Fibroblast of lung (primary cell): Measurements from ENCODE around the gene TMEM72.

Source experiments
- EZH2 ChIP-seq: IDR thresholded peaks from 2 replicates; pipeline ENCODE4 v1.5.1; 2012; ENCODE audit warnings: low read length, control low read depth, mild to moderate bottlenecking; ENCODE audit errors: missing control alignments
- TF ChIP-seq, protein P1 (sequence below), 2 donors: IDR thresholded peaks in 1 of 2; conservative IDR thresholded peaks in 1 of 2; 1 replicate in 1 of 2; 2 replicates in 1 of 2; pipeline ENCODE4 v1.5.1; 2011 to 2012; ENCODE audit warnings: low read length in 2 of 2, control low read depth in 1 of 2, inconsistent platforms in 1 of 2, low read depth in 1 of 2, mild to moderate bottlenecking in 1 of 2

DNA sequence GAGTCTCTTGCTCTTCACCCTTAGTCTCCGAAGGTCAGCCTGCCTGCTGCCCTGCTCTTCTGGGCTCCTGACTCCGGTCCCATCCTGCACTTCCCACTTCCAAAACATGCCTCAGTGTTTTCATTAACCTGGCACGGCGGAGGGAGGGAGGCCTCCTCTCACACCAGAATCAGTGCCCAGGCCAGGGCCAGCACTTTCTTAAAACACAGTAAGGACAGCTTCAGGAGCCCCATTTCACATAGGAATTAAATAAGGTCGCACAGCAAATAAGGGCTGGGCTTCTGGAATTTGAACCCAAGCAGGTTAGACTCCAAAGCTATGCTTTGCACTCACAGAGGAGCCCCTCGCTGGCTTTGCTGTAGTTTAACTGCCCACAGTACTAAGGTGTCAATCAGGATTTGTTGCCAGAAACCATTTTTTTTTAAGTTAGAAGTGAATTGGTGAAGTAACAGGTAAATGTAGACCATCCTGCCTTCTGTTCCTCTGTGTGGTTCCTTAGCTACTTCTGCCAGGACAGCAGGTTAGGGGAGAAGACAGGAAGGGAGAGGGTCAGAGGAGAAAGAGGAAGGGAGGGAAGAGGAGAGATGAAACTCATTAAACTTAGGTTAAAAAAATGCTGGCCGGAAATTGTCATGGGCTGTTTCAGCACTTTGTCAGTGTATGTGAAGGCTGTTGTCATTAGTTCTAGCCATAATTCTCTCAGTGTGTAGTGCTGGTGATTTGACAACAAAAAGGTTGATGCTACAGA lies 49.5 kb downstream of the TMEM72 start:
- TF ChIP-seq, protein P1, sequence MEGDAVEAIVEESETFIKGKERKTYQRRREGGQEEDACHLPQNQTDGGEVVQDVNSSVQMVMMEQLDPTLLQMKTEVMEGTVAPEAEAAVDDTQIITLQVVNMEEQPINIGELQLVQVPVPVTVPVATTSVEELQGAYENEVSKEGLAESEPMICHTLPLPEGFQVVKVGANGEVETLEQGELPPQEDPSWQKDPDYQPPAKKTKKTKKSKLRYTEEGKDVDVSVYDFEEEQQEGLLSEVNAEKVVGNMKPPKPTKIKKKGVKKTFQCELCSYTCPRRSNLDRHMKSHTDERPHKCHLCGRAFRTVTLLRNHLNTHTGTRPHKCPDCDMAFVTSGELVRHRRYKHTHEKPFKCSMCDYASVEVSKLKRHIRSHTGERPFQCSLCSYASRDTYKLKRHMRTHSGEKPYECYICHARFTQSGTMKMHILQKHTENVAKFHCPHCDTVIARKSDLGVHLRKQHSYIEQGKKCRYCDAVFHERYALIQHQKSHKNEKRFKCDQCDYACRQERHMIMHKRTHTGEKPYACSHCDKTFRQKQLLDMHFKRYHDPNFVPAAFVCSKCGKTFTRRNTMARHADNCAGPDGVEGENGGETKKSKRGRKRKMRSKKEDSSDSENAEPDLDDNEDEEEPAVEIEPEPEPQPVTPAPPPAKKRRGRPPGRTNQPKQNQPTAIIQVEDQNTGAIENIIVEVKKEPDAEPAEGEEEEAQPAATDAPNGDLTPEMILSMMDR (conservative IDR thresholded peaks at IDR 0.05 in 1 of 2, IDR thresholded peaks at IDR 0.05 in 1 of 2; ENCODE audit: low read depth in 1 of 2, low read length in 2 of 2) = no peak
- TF ChIP-seq EZH2 = no peak
